Measurements from ENCODE around the gene KHK.

GRCh38 chr2:27145682-27146081, 59.1 kb downstream of the KHK start:
- TF ChIP-seq CTCF (IDR thresholded peaks at IDR 0.05), result no peak
- TF ChIP-seq POLR2A (IDR thresholded peaks at IDR 0.05), result no peak
- no peak for TF ChIP-seq EP300 (IDR thresholded peaks at IDR 0.05)
